C1 segment of cervical spinal cord (tissue), 14 donors: Measurements from ENCODE around the gene NDE1.
"Not testable (repeated sequence)": the region's sequence is repeated elsewhere in the genome, so short reads cannot be mapped to it uniquely, and the experiment has no call there.

ENCODE experiments used
- DNase-seq, 14 donors: peaks; one replicate each; lab custom pipeline; 2025; lab: John Stamatoyannopoulos, UW

Gene NDE1

GRCh38 chr16:15620611-15621195 lies 29.3 kb upstream of the NDE1 start:
- no peak for DNase-seq

- DNase-seq, result no peak
Observed at GRCh38 chr16:15621456-15621855, 28.6 kb upstream of the NDE1 start.

- DNase-seq, result no peak
Observed at GRCh38 chr16:15621889-15622288, 28.2 kb upstream of the NDE1 start.

GRCh38 chr16:15631730-15632409 lies 18.2 kb upstream of the NDE1 start:
- DNase-seq, result no peak

- DNase-seq, result no peak
Observed at GRCh38 chr16:15635926-15636325, 14.1 kb upstream of the NDE1 start.

- no peak for DNase-seq
Observed at GRCh38 chr16:15636392-15636873, 13.6 kb upstream of the NDE1 start.

- DNase-seq, result no peak
Observed at GRCh38 chr16:15639061-15639568, 10.9 kb upstream of the NDE1 start.

GRCh38 chr16:15640966-15641365 lies 9.1 kb upstream of the NDE1 start:
- no peak for DNase-seq

GRCh38 chr16:15641753-15642556 lies 8.1 kb upstream of the NDE1 start:
- no peak for DNase-seq

GRCh38 chr16:15642557-15643047 lies 7.4 kb upstream of the NDE1 start:
- peak in 3 of 14 donors; percentile 65 to 81 (median 80) for DNase-seq

- peak; percentile 69 to 98 (median 91) for DNase-seq
Observed at GRCh38 chr16:15643048-15643945, 6.7 kb upstream of the NDE1 start, which contains the start of gene MARF1. TSS of gene MARF1 (minus strand) at chr16:15643154. CDS start at chr16:15639233, 3,921 bp downstream.

GRCh38 chr16:15643946-15644250 lies 6.1 kb upstream of the NDE1 start:
- no peak for DNase-seq

- DNase-seq, result no peak
Observed at GRCh38 chr16:15644267-15644961, 5.6 kb upstream of the NDE1 start.

- DNase-seq, result not testable (repeated sequence)
Observed at GRCh38 chr16:15644962-15645465, 5.0 kb upstream of the NDE1 start.

GRCh38 chr16:15646557-15647293 lies 3.3 kb upstream of the NDE1 start:
- not testable (repeated sequence) for DNase-seq

GRCh38 chr16:15647294-15648014 lies 2.6 kb upstream of the NDE1 start:
- no peak for DNase-seq

GRCh38 chr16:15648135-15648730 lies 1.8 kb upstream of the NDE1 start:
- no peak for DNase-seq

GRCh38 chr16:15649311-15649710 lies 734 bp upstream of the NDE1 start:
- DNase-seq, result not testable (repeated sequence)

- no peak for DNase-seq
Observed at GRCh38 chr16:15649727-15650018, 372 bp upstream of the NDE1 start.
